ENCODE data around the gene PARD3. TPM values are rescaled to one million over a fixed set of nuclear protein-coding genes. Genes with fewer than 3 reads are reported as not detected.

The PARD3 gene
- total and polyA plus RNA-seq, 12 donors = 17.0 to 93.8 (median 47.3) TPM

DNA sequence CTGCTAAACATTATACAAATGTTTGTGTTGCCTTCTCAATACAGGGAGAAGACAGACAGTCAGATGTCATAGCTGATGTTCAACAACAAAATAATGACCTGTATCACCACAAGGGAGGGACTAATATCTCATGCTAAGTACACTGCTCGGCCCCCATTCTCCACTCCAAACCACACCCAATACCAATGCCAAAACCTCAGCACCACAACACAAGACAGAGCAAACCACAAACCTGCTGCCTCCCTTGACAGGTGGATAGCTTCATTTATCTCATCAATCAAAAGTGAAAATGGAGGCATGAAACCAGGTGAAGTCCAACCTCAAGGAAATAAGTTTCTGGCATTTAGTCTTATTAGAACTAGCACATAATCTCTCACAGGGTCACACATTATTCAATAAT, 109.5 kb downstream of the PARD3 start:
- WGBS, 4 donors = 38 to 74% (median 64%) methylated on average over 1 of the region's 1 CpG
- no peak for DNase-seq
- Histone ChIP-seq H3K4me1 (replicated peaks in 1 of 2) (peaks cover 32 to 77% of the 10 kb centered on the region in 2 donors), H3K9me3 (replicated peaks in 1 of 3) (no peaks in the 10 kb centered on the region), H3K27ac (peak overlapping the region in 3 of 5 donors; percentile 54 to 73 (median 63)), H3K27me3 (no peaks in the 10 kb centered on the region), H3K36me3 (replicated peaks in 1 of 2) (no peaks in the 10 kb centered on the region), H3K4me3 (no peak overlapping the region)
- intact Hi-C loops (cut with DNase I) = no loop called here
- no peak for TF ChIP-seq POLR2A (IDR thresholded peaks at IDR 0.05)
- TF ChIP-seq, protein P1, sequence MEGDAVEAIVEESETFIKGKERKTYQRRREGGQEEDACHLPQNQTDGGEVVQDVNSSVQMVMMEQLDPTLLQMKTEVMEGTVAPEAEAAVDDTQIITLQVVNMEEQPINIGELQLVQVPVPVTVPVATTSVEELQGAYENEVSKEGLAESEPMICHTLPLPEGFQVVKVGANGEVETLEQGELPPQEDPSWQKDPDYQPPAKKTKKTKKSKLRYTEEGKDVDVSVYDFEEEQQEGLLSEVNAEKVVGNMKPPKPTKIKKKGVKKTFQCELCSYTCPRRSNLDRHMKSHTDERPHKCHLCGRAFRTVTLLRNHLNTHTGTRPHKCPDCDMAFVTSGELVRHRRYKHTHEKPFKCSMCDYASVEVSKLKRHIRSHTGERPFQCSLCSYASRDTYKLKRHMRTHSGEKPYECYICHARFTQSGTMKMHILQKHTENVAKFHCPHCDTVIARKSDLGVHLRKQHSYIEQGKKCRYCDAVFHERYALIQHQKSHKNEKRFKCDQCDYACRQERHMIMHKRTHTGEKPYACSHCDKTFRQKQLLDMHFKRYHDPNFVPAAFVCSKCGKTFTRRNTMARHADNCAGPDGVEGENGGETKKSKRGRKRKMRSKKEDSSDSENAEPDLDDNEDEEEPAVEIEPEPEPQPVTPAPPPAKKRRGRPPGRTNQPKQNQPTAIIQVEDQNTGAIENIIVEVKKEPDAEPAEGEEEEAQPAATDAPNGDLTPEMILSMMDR (IDR thresholded peaks at IDR 0.05) = no peak

- Histone ChIP-seq H3K9me3 (replicated peaks in 1 of 3) (no peaks in the 10 kb centered on the region), H3K36me3 (replicated peaks in 1 of 2) (no peaks in the 10 kb centered on the region), H3K27me3 (no peaks in the 10 kb centered on the region), H3K4me3 (no peak overlapping the region), H3K4me1 (replicated peaks in 1 of 2) (peaks cover 30 to 71% of the 10 kb centered on the region in 2 donors), H3K27ac (peak overlapping the region in 1 of 5 donors; percentile 1)
- no peak for TF ChIP-seq POLR2A (IDR thresholded peaks at IDR 0.05)
- TF ChIP-seq, protein P1 (IDR thresholded peaks at IDR 0.05) = no peak
- WGBS, 4 donors = 34 to 43% (median 42%) methylated on average over 2 of the region's 2 CpGs
- DNase-seq = no peak
- intact Hi-C loops (cut with DNase I) = no loop called here
Measured at GRCh38 chr10:34704526-34705184, 110.4 kb downstream of the PARD3 start.

- Histone ChIP-seq H3K4me1 (replicated peaks in 1 of 2) (peaks cover 35 to 74% of the 10 kb centered on the region in 2 donors), H3K9me3 (replicated peaks in 1 of 3) (no peaks in the 10 kb centered on the region), H3K4me3 (no peak overlapping the region), H3K27ac (peak overlapping the region in 2 of 5 donors; percentile 40 to 48), H3K27me3 (no peaks in the 10 kb centered on the region), H3K36me3 (replicated peaks in 1 of 2) (no peaks in the 10 kb centered on the region)
- peak in 3 of 7 donors; percentile 31 to 53 (median 44) for DNase-seq
- WGBS, 4 donors = 42 to 51% (median 45%) methylated on average over 2 of the region's 2 CpGs
- TF ChIP-seq POLR2A (IDR thresholded peaks at IDR 0.05) = no peak
- TF ChIP-seq, protein P1 (IDR thresholded peaks at IDR 0.05) = no peak
- intact Hi-C loops (cut with DNase I) = no loop called here
Measured at GRCh38 chr10:34702982-34703381, 112.1 kb downstream of the PARD3 start.

DNA sequence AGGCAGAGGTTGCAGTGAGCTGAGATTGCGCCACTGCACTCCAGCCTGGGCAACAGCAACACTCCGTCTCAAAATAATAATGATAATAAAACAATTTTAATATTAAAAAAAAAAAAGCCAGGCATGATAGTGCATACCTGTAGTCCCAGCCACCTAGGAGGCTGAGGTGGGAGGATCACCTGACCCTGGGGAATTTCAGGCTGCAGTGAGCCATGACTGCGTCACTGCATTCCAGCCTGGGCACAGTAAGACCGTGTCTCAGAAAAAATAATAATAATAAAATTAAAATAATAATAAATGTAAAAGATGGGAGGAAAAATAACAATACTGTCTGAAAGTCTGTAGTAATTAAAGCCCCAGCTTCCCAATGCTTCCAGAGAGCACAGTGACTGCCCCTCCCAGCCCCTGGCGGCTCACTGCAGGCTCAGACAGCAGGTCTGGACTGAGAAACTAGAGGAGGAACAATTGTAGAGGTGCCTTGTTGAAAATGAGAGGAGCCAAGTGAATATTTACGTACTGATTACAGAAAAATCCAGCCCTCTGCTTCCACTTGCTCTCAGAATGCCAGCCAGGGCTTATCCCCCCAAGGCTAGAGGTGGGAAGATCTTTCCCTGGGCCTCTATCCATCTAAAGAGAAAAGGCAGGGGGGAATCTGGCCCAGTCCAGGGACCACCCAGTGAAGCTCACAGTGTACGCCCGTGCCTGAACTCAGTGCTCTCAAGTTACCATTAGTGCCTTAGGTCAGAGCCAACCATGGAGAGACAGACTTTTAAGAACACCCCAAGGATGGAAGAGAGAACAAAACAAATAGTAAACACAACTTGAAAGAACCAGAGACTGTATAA, 112.8 kb downstream of the PARD3 start:
- DNase-seq = no peak
- Histone ChIP-seq H3K9me3 (replicated peaks in 1 of 3) (no peaks in the 10 kb centered on the region), H3K4me3 (no peak overlapping the region), H3K27ac (peak overlapping the region in 3 of 5 donors; percentile 40 to 48 (median 42)), H3K36me3 (replicated peaks in 1 of 2) (no peaks in the 10 kb centered on the region), H3K27me3 (no peaks in the 10 kb centered on the region), H3K4me1 (replicated peaks in 1 of 2) (peaks cover 35 to 67% of the 10 kb centered on the region in 2 donors)
- intact Hi-C loops (cut with DNase I) = no loop called here
- no peak for TF ChIP-seq POLR2A (IDR thresholded peaks at IDR 0.05)
- TF ChIP-seq, protein P1 (IDR thresholded peaks at IDR 0.05) = no peak
- WGBS, 4 donors = 77 to 91% (median 84%) methylated on average over 8 of the region's 8 CpGs
